ENCODE results near the gene ZNF232.
"Not testable (repeated sequence)": the region's sequence is repeated elsewhere in the genome, so short reads cannot be mapped to it uniquely, and the experiment has no call there.

Gene ZNF232

GRCh38 chr17:5132503-5133225, 21.0 kb upstream of the ZNF232 start:
- not testable (repeated sequence) for H3K27ac Mint-ChIP-seq; H3K4me1 Mint-ChIP-seq (ENCODE audit: low read depth); H3K27me3 Mint-ChIP-seq; H3K4me3 Mint-ChIP-seq; H3K9me3 Mint-ChIP-seq; H3K36me3 Mint-ChIP-seq (ENCODE audit: low read depth)

GRCh38 chr17:5131799-5132502, 20.3 kb upstream of the ZNF232 start:
- H3K4me1 Mint-ChIP-seq (ENCODE audit: low read depth); H3K27ac Mint-ChIP-seq; H3K36me3 Mint-ChIP-seq (ENCODE audit: low read depth); H3K4me3 Mint-ChIP-seq; H3K9me3 Mint-ChIP-seq; H3K27me3 Mint-ChIP-seq: not testable (repeated sequence)

GRCh38 chr17:5131146-5131715, 19.6 kb upstream of the ZNF232 start:
- no peaks in the 10 kb centered on the region for H3K4me1 Mint-ChIP-seq (ENCODE audit: low read depth)
- H3K36me3 Mint-ChIP-seq (ENCODE audit: low read depth), result no peaks in the 10 kb centered on the region
- no peak overlapping the region for H3K27ac Mint-ChIP-seq
- peaks cover 8% of the 10 kb centered on the region for H3K27me3 Mint-ChIP-seq
- no peak overlapping the region for H3K4me3 Mint-ChIP-seq
- no peaks in the 10 kb centered on the region for H3K9me3 Mint-ChIP-seq

GRCh38 chr17:5130687-5131086, 19.0 kb upstream of the ZNF232 start:
- H3K36me3 Mint-ChIP-seq (ENCODE audit: low read depth); H3K27me3 Mint-ChIP-seq; H3K4me1 Mint-ChIP-seq (ENCODE audit: low read depth); H3K9me3 Mint-ChIP-seq; H3K27ac Mint-ChIP-seq; H3K4me3 Mint-ChIP-seq: not testable (repeated sequence)

- H3K27me3 Mint-ChIP-seq; H3K9me3 Mint-ChIP-seq; H3K27ac Mint-ChIP-seq; H3K4me3 Mint-ChIP-seq; H3K36me3 Mint-ChIP-seq (ENCODE audit: low read depth); H3K4me1 Mint-ChIP-seq (ENCODE audit: low read depth): not testable (repeated sequence)
These were observed 18.6 kb upstream of the ZNF232 start for GRCh38 chr17:5130261-5130660.

- not testable (repeated sequence) for H3K4me3 Mint-ChIP-seq; H3K36me3 Mint-ChIP-seq (ENCODE audit: low read depth); H3K27ac Mint-ChIP-seq; H3K4me1 Mint-ChIP-seq (ENCODE audit: low read depth); H3K27me3 Mint-ChIP-seq; H3K9me3 Mint-ChIP-seq
These were observed 18.1 kb upstream of the ZNF232 start for GRCh38 chr17:5129770-5130169.

GRCh38 chr17:5128905-5129535, 17.3 kb upstream of the ZNF232 start:
- H3K9me3 Mint-ChIP-seq, result no peaks in the 10 kb centered on the region
- H3K27me3 Mint-ChIP-seq, result peaks cover 15% of the 10 kb centered on the region
- no peaks in the 10 kb centered on the region for H3K4me1 Mint-ChIP-seq (ENCODE audit: low read depth)
- no peak overlapping the region for H3K4me3 Mint-ChIP-seq
- no peaks in the 10 kb centered on the region for H3K36me3 Mint-ChIP-seq (ENCODE audit: low read depth)
- H3K27ac Mint-ChIP-seq, result no peak overlapping the region

GRCh38 chr17:5128387-5128786, 16.7 kb upstream of the ZNF232 start:
- H3K27ac Mint-ChIP-seq; H3K4me3 Mint-ChIP-seq; H3K4me1 Mint-ChIP-seq (ENCODE audit: low read depth); H3K36me3 Mint-ChIP-seq (ENCODE audit: low read depth); H3K9me3 Mint-ChIP-seq: not testable (repeated sequence)
- H3K27me3 Mint-ChIP-seq, result peaks cover 21% of the 10 kb centered on the region

GRCh38 chr17:5127910-5128309, 16.2 kb upstream of the ZNF232 start:
- Mint-ChIP-seq H3K27ac (no peak overlapping the region), H3K4me1 (ENCODE audit: low read depth) (no peaks in the 10 kb centered on the region), H3K36me3 (ENCODE audit: low read depth) (no peaks in the 10 kb centered on the region), H3K9me3 (no peaks in the 10 kb centered on the region), H3K27me3 (peaks cover 21% of the 10 kb centered on the region), H3K4me3 (no peak overlapping the region)

GRCh38 chr17:5126719-5127488, 15.2 kb upstream of the ZNF232 start:
- H3K9me3 Mint-ChIP-seq, result no peaks in the 10 kb centered on the region
- H3K4me3 Mint-ChIP-seq, result no peak overlapping the region
- peaks cover 25% of the 10 kb centered on the region for H3K27me3 Mint-ChIP-seq
- no peaks in the 10 kb centered on the region for H3K4me1 Mint-ChIP-seq (ENCODE audit: low read depth)
- H3K27ac Mint-ChIP-seq, result no peak overlapping the region
- no peaks in the 10 kb centered on the region for H3K36me3 Mint-ChIP-seq (ENCODE audit: low read depth)

GRCh38 chr17:5124896-5125295, 13.2 kb upstream of the ZNF232 start:
- not testable (repeated sequence) for H3K27ac Mint-ChIP-seq; H3K36me3 Mint-ChIP-seq (ENCODE audit: low read depth); H3K4me3 Mint-ChIP-seq; H3K4me1 Mint-ChIP-seq (ENCODE audit: low read depth); H3K9me3 Mint-ChIP-seq
- peaks cover 41% of the 10 kb centered on the region for H3K27me3 Mint-ChIP-seq

- not testable (repeated sequence) for H3K27ac Mint-ChIP-seq; H3K9me3 Mint-ChIP-seq; H3K4me3 Mint-ChIP-seq; H3K4me1 Mint-ChIP-seq (ENCODE audit: low read depth); H3K36me3 Mint-ChIP-seq (ENCODE audit: low read depth)
- H3K27me3 Mint-ChIP-seq, result peaks cover 44% of the 10 kb centered on the region
These were observed 12.6 kb upstream of the ZNF232 start for GRCh38 chr17:5124125-5124760.

- Mint-ChIP-seq H3K27ac (no peak overlapping the region), H3K9me3 (no peaks in the 10 kb centered on the region), H3K27me3 (peaks cover 49% of the 10 kb centered on the region), H3K4me1 (ENCODE audit: low read depth) (no peaks in the 10 kb centered on the region), H3K36me3 (ENCODE audit: low read depth) (no peaks in the 10 kb centered on the region), H3K4me3 (no peak overlapping the region)
These were observed 11.9 kb upstream of the ZNF232 start for GRCh38 chr17:5123343-5124124.

Measured in stimulated activated naive CD8-positive, alpha-beta T cell treated with anti-CD3 and anti-CD28 coated beads, Interleukin-15, Interleukin-2, amounts not matched to agents 100 ng/mL and 50 ng/mL, for 24 hours (primary cell).